GM23338 (cell line): Measurements from ENCODE around the gene PLA2G5. TPM values are rescaled to one million over a fixed set of nuclear protein-coding genes. Genes with fewer than 3 reads are reported as not detected.

ENCODE experiments used
- ATAC-seq: fragments of 200-7000 bp; cut with Tn5 transposase; 3 replicates; pipeline ENCODE4 v1.9.1; 2020
- DNase-seq: peaks from one replicate; pipeline ENCODE4 v3.0.0-alpha.2; 2015; ENCODE audit warnings: low spot score
- H2AFZ ChIP-seq: fragments of 200-600 bp; sonication (generic); 2 replicates; pipeline ENCODE4 v1.8.0; 2016; ENCODE audit warnings: antibody characterized with exemption, mild to moderate bottlenecking, moderate library complexity
- H3F3A ChIP-seq: fragments of 200-600 bp; sonication (generic); replicated peaks from 2 replicates; pipeline ENCODE4 v1.8.0; 2017; ENCODE audit warnings: antibody characterized with exemption, mixed run types, low read depth
- H3K27ac ChIP-seq: fragments of 200-600 bp; sonication (generic); 2 replicates; pipeline ENCODE4 v1.6.1; 2016; ENCODE audit warnings: low read depth
- H3K27me3 ChIP-seq: fragments of 200-600 bp; sonication (generic); 2 replicates; pipeline ENCODE4 v1.8.0; 2016; ENCODE audit warnings: mild to moderate bottlenecking, mixed run types, moderate library complexity; ENCODE audit not compliant: insufficient read depth
- H3K36me3 ChIP-seq: fragments of 200-600 bp; sonication (generic); 2 replicates; pipeline ENCODE4 v1.8.0; 2016; ENCODE audit warnings: mild to moderate bottlenecking; ENCODE audit not compliant: insufficient read depth
- H3K4me1 ChIP-seq: fragments of 200-600 bp; sonication (generic); 2 replicates; pipeline ENCODE4 v1.8.0; 2016; ENCODE audit warnings: mild to moderate bottlenecking, moderate library complexity; ENCODE audit not compliant: insufficient read depth
- H3K4me2 ChIP-seq: fragments of 200-600 bp; sonication (generic); 2 replicates; pipeline ENCODE4 v1.7.1; 2017; ENCODE audit warnings: mixed run types
- H3K4me3 ChIP-seq: fragments of 200-600 bp; sonication (generic); 2 replicates; pipeline ENCODE4 v1.6.1; 2016; ENCODE audit warnings: mixed run types
- H3K79me2 ChIP-seq: fragments of 200-600 bp; sonication (generic); replicated peaks from 2 replicates; pipeline ENCODE4 v1.8.0; 2017; ENCODE audit warnings: mild to moderate bottlenecking; ENCODE audit not compliant: insufficient read depth
- H3K9me2 ChIP-seq: fragments of 200-600 bp; sonication (generic); 2 replicates; pipeline ENCODE4 v1.8.0; 2017; ENCODE audit not compliant: insufficient read depth
- H4K20me1 ChIP-seq: fragments of 200-600 bp; sonication (generic); replicated peaks from 2 replicates; pipeline ENCODE4 v1.8.0; 2017; ENCODE audit warnings: mild to moderate bottlenecking; ENCODE audit not compliant: insufficient read depth
- H3K27ac Mint-ChIP-seq: 2 replicates; pipeline ENCODE4 v1.8.0; 2020; ENCODE audit warnings: inconsistent platforms, mild to moderate bottlenecking, moderate library complexity, mixed read lengths
- H3K27me3 Mint-ChIP-seq: 3 replicates; pipeline ENCODE4 v1.8.0; 2022; ENCODE audit warnings: low read depth, mild to moderate bottlenecking, moderate library complexity, mixed read lengths, inconsistent platforms; ENCODE audit not compliant: insufficient read depth, poor library complexity
- H3K36me3 Mint-ChIP-seq: 3 replicates; pipeline ENCODE4 v1.8.0; 2021; ENCODE audit warnings: low read depth, mild to moderate bottlenecking, inconsistent platforms, moderate library complexity, mixed read lengths
- H3K4me1 Mint-ChIP-seq: 3 replicates; pipeline ENCODE4 v1.8.0; 2020; ENCODE audit warnings: mild to moderate bottlenecking, inconsistent platforms, mixed read lengths
- H3K4me3 Mint-ChIP-seq: 3 replicates; pipeline ENCODE4 v1.8.0; 2021; ENCODE audit warnings: moderate library complexity, mild to moderate bottlenecking, inconsistent platforms, mixed read lengths
- H3K9me3 Mint-ChIP-seq: 3 replicates; pipeline ENCODE4 v1.8.0; 2020; ENCODE audit warnings: moderate library complexity, mild to moderate bottlenecking, inconsistent platforms, mixed read lengths
- CREB1 ChIP-seq: fragments of 250-450 bp; sonication (Bioruptor Pico); IDR thresholded peaks from 2 replicates; pipeline ENCODE4 v1.5.0; 2020; ENCODE audit warnings: low read depth, mild to moderate bottlenecking, moderate library complexity
- CTCF ChIP-seq, 2 experiments: fragments of 200-600 bp in 1 of 2; sonication (generic) in 1 of 2; conservative IDR thresholded peaks; 2 replicates each; pipeline versions ENCODE4 v1.5.1 to v1.6.1; 2016 to 2017; ENCODE audit warnings: antibody characterized with exemption in 2 of 2, low read depth in 2 of 2, mild to moderate bottlenecking in 2 of 2, moderate library complexity in 1 of 2
- ETS1 ChIP-seq: IDR thresholded peaks from 2 replicates; pipeline ENCODE4 v1.6.1; 2016; ENCODE audit warnings: antibody characterized with exemption
- EZH2 ChIP-seq: fragments of 200-600 bp; sonication (generic); IDR thresholded peaks from one replicate; pipeline ENCODE4 v1.8.0; 2017; ENCODE audit warnings: antibody characterized with exemption, mild to moderate bottlenecking, low read depth; ENCODE audit not compliant: unreplicated experiment
- EZH2phosphoT487 ChIP-seq: fragments of 200-600 bp; sonication (generic); IDR thresholded peaks from one replicate; pipeline ENCODE4 v1.8.1; 2018; ENCODE audit warnings: antibody characterized with exemption; ENCODE audit not compliant: unreplicated experiment
- JUNB ChIP-seq: IDR thresholded peaks from one replicate; pipeline ENCODE4 v1.6.1; 2016; ENCODE audit warnings: antibody characterized with exemption; ENCODE audit not compliant: unreplicated experiment
- NANOG ChIP-seq: IDR thresholded peaks from 2 replicates; pipeline ENCODE4 v1.6.1; 2016; ENCODE audit warnings: antibody characterized with exemption, borderline replicate concordance
- POLR2AphosphoS5 ChIP-seq: IDR thresholded peaks from 2 replicates; pipeline ENCODE4 v1.6.1; 2016; ENCODE audit warnings: antibody characterized with exemption, low read depth
- REST ChIP-seq: IDR thresholded peaks from one replicate; pipeline ENCODE4 v1.6.1; 2018; ENCODE audit warnings: antibody characterized with exemption; ENCODE audit not compliant: unreplicated experiment
- STAT1 ChIP-seq: IDR thresholded peaks from one replicate; pipeline ENCODE4 v1.6.1; 2016; ENCODE audit warnings: antibody characterized with exemption; ENCODE audit not compliant: unreplicated experiment
- ZNF114 ChIP-seq: fragments of 250-450 bp; sonication (Bioruptor Pico); IDR thresholded peaks from 2 replicates; pipeline ENCODE4 v1.5.0; 2020; ENCODE audit warnings: mild to moderate bottlenecking, moderate library complexity
- ZNF331 ChIP-seq: fragments of 250-450 bp; sonication (Bioruptor Pico); IDR thresholded peaks from 2 replicates; pipeline ENCODE4 v1.5.0; 2020; ENCODE audit warnings: low read depth, mild to moderate bottlenecking, moderate library complexity
- polyA plus RNA-seq: library from polyadenylated mRNA; unstranded; fragments of >200 nt; fragmentation: Nextera tagmentation; extraction: Ambion mirVana; gene quantifications from 2 replicates; pipeline ENCODE4 v1.2.1, GENCODE V29; 2016
- total RNA-seq: library from RNA; depleted of rRNA; stranded (reverse); fragments of >200 nt; shearing (Covaris generic); gene quantifications from 2 replicates; pipeline ENCODE4 v1.2.3, GENCODE V29; 2014
- TF ChIP-seq, protein P1 (sequence below): fragments of 250-450 bp; sonication (Bioruptor Pico); IDR thresholded peaks from 2 replicates; pipeline ENCODE4 v1.5.0; 2020; ENCODE audit warnings: mild to moderate bottlenecking, moderate library complexity

The PLA2G5 gene
- total and polyA plus RNA-seq, 2 experiments from 2014 or later, result not detected

DNA sequence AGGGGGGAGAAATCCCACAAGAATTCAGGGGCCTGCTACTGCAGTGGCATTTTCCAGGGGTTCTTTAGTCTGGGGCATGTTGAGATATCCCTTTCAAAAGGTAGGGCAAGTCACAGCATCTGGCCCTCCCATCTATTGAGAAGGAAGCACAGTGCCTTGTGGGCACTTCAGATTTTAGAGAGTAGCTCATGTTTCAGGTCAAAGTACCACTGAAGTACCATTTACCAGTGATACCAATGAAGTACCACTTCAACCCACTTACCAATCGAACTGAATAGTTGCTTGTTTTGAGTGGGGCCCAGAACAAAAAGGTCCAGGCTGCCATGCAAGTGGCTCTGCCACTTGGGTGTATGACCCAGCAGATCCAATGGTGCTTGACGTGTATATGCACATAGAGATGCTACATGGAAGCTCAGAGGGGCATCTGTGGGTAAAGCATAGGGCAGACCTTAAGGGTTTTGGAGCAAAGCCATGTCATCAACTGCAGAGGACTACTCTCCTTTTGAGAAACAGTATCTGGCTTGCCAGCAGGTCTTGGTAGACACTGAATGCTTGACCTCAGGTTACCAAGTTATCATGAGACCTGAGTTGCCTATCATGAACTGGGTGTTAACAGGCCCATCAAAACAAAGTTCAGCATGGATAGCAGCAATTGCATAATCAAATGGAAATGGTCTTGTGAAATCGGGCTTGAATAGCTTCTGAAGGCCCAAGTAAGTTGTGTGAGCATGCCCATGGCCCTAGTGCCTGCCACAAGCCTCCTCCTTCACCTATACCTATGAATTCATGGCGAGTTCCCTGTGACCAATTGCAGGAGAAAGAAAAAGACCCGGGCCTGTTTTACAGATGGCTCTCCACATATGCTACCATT, 25.8 kb downstream of the PLA2G5 start:
- H3K36me3 ChIP-seq, result no peaks in the 10 kb centered on the region; the same call in 1 of the 2 replicates
- Mint-ChIP-seq H3K9me3 (peaks cover 61% of the 10 kb centered on the region), H3K36me3 (peaks cover 41% of the 10 kb centered on the region), H3K4me1 (no peaks in the 10 kb centered on the region), H3K27ac (no peak overlapping the region), H3K4me3 (no peak overlapping the region), H3K27me3 (peaks cover 3% of the 10 kb centered on the region)
- no peaks in the 10 kb centered on the region for H4K20me1 ChIP-seq
- ATAC-seq (no peak), DNase-seq (no peak)
- H3K27me3 ChIP-seq, result no peaks in the 10 kb centered on the region
- no peak overlapping the region for H3K27ac ChIP-seq
- no peak overlapping the region for H3K4me2 ChIP-seq
- H3K9me2 ChIP-seq, result no peaks in the 10 kb centered on the region
- no peak overlapping the region for H2AFZ ChIP-seq
- no peaks in the 10 kb centered on the region for H3F3A ChIP-seq
- TF ChIP-seq CREB1 (CRISPR knock-in tag), result no peak
- TF ChIP-seq NANOG, result no peak
- TF ChIP-seq REST, result no peak
- no peak for TF ChIP-seq STAT1
- TF ChIP-seq, protein P1, sequence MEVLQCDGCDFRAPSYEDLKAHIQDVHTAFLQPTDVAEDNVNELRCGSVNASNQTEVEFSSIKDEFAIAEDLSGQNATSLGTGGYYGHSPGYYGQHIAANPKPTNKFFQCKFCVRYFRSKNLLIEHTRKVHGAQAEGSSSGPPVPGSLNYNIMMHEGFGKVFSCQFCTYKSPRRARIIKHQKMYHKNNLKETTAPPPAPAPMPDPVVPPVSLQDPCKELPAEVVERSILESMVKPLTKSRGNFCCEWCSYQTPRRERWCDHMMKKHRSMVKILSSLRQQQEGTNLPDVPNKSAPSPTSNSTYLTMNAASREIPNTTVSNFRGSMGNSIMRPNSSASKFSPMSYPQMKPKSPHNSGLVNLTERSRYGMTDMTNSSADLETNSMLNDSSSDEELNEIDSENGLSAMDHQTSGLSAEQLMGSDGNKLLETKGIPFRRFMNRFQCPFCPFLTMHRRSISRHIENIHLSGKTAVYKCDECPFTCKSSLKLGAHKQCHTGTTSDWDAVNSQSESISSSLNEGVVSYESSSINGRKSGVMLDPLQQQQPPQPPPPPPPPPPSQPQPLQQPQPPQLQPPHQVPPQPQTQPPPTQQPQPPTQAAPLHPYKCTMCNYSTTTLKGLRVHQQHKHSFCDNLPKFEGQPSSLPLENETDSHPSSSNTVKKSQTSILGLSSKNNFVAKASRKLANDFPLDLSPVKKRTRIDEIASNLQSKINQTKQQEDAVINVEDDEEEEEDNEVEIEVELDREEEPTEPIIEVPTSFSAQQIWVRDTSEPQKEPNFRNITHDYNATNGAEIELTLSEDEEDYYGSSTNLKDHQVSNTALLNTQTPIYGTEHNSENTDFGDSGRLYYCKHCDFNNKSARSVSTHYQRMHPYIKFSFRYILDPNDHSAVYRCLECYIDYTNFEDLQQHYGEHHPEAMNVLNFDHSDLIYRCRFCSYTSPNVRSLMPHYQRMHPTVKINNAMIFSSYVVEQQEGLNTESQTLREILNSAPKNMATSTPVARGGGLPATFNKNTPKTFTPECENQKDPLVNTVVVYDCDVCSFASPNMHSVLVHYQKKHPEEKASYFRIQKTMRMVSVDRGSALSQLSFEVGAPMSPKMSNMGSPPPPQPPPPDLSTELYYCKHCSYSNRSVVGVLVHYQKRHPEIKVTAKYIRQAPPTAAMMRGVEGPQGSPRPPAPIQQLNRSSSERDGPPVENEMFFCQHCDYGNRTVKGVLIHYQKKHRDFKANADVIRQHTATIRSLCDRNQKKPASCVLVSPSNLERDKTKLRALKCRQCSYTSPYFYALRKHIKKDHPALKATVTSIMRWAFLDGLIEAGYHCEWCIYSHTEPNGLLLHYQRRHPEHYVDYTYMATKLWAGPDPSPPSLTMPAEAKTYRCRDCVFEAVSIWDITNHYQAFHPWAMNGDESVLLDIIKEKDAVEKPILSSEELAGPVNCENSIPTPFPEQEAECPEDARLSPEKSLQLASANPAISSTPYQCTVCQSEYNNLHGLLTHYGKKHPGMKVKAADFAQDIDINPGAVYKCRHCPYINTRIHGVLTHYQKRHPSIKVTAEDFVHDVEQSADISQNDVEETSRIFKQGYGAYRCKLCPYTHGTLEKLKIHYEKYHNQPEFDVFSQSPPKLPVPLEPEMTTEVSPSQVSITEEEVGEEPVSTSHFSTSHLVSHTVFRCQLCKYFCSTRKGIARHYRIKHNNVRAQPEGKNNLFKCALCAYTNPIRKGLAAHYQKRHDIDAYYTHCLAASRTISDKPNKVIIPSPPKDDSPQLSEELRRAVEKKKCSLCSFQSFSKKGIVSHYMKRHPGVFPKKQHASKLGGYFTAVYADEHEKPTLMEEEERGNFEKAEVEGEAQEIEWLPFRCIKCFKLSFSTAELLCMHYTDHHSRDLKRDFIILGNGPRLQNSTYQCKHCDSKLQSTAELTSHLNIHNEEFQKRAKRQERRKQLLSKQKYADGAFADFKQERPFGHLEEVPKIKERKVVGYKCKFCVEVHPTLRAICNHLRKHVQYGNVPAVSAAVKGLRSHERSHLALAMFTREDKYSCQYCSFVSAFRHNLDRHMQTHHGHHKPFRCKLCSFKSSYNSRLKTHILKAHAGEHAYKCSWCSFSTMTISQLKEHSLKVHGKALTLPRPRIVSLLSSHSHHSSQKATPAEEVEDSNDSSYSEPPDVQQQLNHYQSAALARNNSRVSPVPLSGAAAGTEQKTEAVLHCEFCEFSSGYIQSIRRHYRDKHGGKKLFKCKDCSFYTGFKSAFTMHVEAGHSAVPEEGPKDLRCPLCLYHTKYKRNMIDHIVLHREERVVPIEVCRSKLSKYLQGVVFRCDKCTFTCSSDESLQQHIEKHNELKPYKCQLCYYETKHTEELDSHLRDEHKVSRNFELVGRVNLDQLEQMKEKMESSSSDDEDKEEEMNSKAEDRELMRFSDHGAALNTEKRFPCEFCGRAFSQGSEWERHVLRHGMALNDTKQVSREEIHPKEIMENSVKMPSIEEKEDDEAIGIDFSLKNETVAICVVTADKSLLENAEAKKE (CRISPR knock-in tag), result no peak
- TF ChIP-seq CTCF (conservative IDR thresholded peaks at IDR 0.05; ENCODE audit: low read depth in 2 of 2), result no peak
- TF ChIP-seq ZNF331 (CRISPR knock-in tag), result no peak
- no peak for TF ChIP-seq ZNF114 (CRISPR knock-in tag)
- no peak for TF ChIP-seq JUNB
- TF ChIP-seq EZH2, result no peak
- TF ChIP-seq POLR2AphosphoS5, result no peak
- TF ChIP-seq ETS1, result no peak
- TF ChIP-seq EZH2phosphoT487, result no peak
- H3K4me1 ChIP-seq, result no peaks in the 10 kb centered on the region
- H3K79me2 ChIP-seq, result no peaks in the 10 kb centered on the region
- no peak overlapping the region for H3K4me3 ChIP-seq
